A549 (cell line): Measurements from ENCODE around the gene TMSB10. TPM values are rescaled to one million over a fixed set of nuclear protein-coding genes. Genes with fewer than 3 reads are reported as not detected.
A peak's percentile ranks its signal among the peaks of the same experiment; 100 is the strongest.

Source experiments
- ATAC-seq, 2 experiments: fragments of 200-7000 bp in 1 of 2; fragments of >200 bp in 1 of 2; cut with Nextera tagmentation in 1 of 2; cut with Tn5 transposase in 1 of 2; 3 replicates each; pipeline versions ENCODE4 v1.8.0 to v1.9.1; 2018 to 2020; ENCODE audit warnings: mild to moderate bottlenecking in 1 of 2, moderate library complexity in 1 of 2
- CTCF ChIA-PET: fragments of 300-600 bp; sonication (Branson Sonifier 250); formaldehyde crosslinking; extraction: SDS; loops from one replicate; lab custom pipeline; 2021; ENCODE audit warnings: antibody characterized with exemption, inconsistent platforms; lab: Yijun Ruan, JAX
- POLR2A ChIA-PET: fragments of 350-600 bp; formaldehyde crosslinking; extraction: SDS; loops from one replicate; lab custom pipeline; 2021; ENCODE audit warnings: antibody characterized with exemption, inconsistent platforms; lab: Yijun Ruan, JAX
- DNase-seq, 2 experiments: peaks; one replicate each; pipeline versions ENCODE4 v3.0.0 to v3.0.0-alpha.2; 2011 to 2016; ENCODE audit warnings: low read depth in 1 of 2, low spot score in 1 of 2
- FAIRE-seq: peaks from 2 replicates; lab custom pipeline; 2011; peaks lifted over from hg19 to GRCh38; lab: Jason Lieb, UNC
- H3K27ac ChIP-seq, 2 experiments: fragments of >200 bp; sonication (Bioruptor Twin); formaldehyde crosslinking; 3 replicates each; pipeline ENCODE4 v1.5.1; 2016 to 2017
- H3K4me1 ChIP-seq: fragments of >200 bp; sonication (Bioruptor Twin); formaldehyde crosslinking; 3 replicates; pipeline ENCODE4 v1.6.1; 2016
- H3K4me2 ChIP-seq: fragments of >200 bp; sonication (Bioruptor Twin); formaldehyde crosslinking; 3 replicates; pipeline ENCODE4 v1.6.1; 2016
- H3K4me3 ChIP-seq: fragments of >200 bp; sonication (Bioruptor Twin); formaldehyde crosslinking; 3 replicates; pipeline ENCODE4 v1.5.1; 2016
- H3K9me3 ChIP-seq: fragments of >200 bp; sonication (Bioruptor Twin); formaldehyde crosslinking; 3 replicates; pipeline ENCODE4 v1.6.1; 2016
- BHLHE40 ChIP-seq: IDR thresholded peaks from 2 replicates; pipeline ENCODE4 v1.6.1; 2012; ENCODE audit warnings: low read depth, low read length, inconsistent platforms
- CEBPB ChIP-seq, 2 experiments: fragments of >200 bp in 1 of 2; sonication (Bioruptor Twin) in 1 of 2; formaldehyde crosslinking in 1 of 2; IDR thresholded peaks; 2 replicates each; pipeline ENCODE4 v1.6.1; 2012 to 2016
- CHD2 ChIP-seq: fragments of 150-350 bp; IDR thresholded peaks from 2 replicates; pipeline ENCODE4 v1.6.1; 2014; ENCODE audit warnings: low read length; ENCODE audit not compliant: partially characterized antibody
- CHD4 ChIP-seq: fragments of 200-600 bp; sonication (generic); IDR thresholded peaks from 2 replicates; pipeline ENCODE4 v1.6.1; 2016; ENCODE audit warnings: antibody characterized with exemption, mild to moderate bottlenecking, borderline replicate concordance
- EHMT2 ChIP-seq: fragments of 200-600 bp; sonication (generic); IDR thresholded peaks from 2 replicates; pipeline ENCODE4 v1.6.1; 2016; ENCODE audit warnings: antibody characterized with exemption, low read depth, mild to moderate bottlenecking, moderate library complexity
- ESRRA ChIP-seq: fragments of 150-350 bp; IDR thresholded peaks from 2 replicates; pipeline ENCODE4 v1.6.1; 2014; ENCODE audit warnings: mild to moderate bottlenecking, low read length, borderline replicate concordance
- FOSB ChIP-seq: fragments of 250-450 bp; sonication (Bioruptor Pico); IDR thresholded peaks from 2 replicates; pipeline ENCODE4 v1.5.0; 2020; ENCODE audit warnings: mild to moderate bottlenecking, moderate library complexity
- FOSL2 ChIP-seq, 2 experiments: fragments of 450-650 bp in 1 of 2; fragments of >200 bp in 1 of 2; sonication (Bioruptor Twin) in 1 of 2; formaldehyde crosslinking; IDR thresholded peaks; 2 replicates each; pipeline versions ENCODE4 v1.5.0 to v1.6.1; 2016 to 2020; ENCODE audit warnings: mild to moderate bottlenecking in 1 of 2, moderate library complexity in 1 of 2
- FOXS1 ChIP-seq: fragments of 250-450 bp; sonication (Bioruptor Pico); IDR thresholded peaks from 2 replicates; pipeline ENCODE4 v1.5.0; 2020; ENCODE audit warnings: mild to moderate bottlenecking, moderate library complexity
- GATA3 ChIP-seq: IDR thresholded peaks from 2 replicates; pipeline ENCODE4 v1.6.1; 2012; ENCODE audit warnings: borderline replicate concordance
- HEYL ChIP-seq: fragments of 250-450 bp; sonication (Bioruptor Pico); IDR thresholded peaks from 2 replicates; pipeline ENCODE4 v1.8.0; 2021; ENCODE audit warnings: mild to moderate bottlenecking, moderate library complexity
- HOXB13 ChIP-seq: fragments of 250-450 bp; sonication (Bioruptor Pico); IDR thresholded peaks from 2 replicates; pipeline ENCODE4 v1.5.0; 2020; ENCODE audit warnings: low read depth, mild to moderate bottlenecking, moderate library complexity
- JUN ChIP-seq, 2 experiments: fragments of >200 bp; sonication (Bioruptor Twin); formaldehyde crosslinking; IDR thresholded peaks; 2 replicates in 1 of 2; 3 replicates in 1 of 2; pipeline ENCODE4 v1.6.1; 2016 to 2017
- JUNB ChIP-seq: fragments of >200 bp; sonication (Bioruptor Twin); formaldehyde crosslinking; IDR thresholded peaks from 2 replicates; pipeline ENCODE4 v1.6.1; 2016
- KDM1A ChIP-seq: fragments of 200-600 bp; sonication (generic); IDR thresholded peaks from 2 replicates; pipeline ENCODE4 v1.6.1; 2016; ENCODE audit warnings: low read depth, mild to moderate bottlenecking
- MAFK ChIP-seq: fragments of 450-650 bp; IDR thresholded peaks from 2 replicates; pipeline ENCODE4 v1.6.1; 2014; ENCODE audit not compliant: partially characterized antibody
- MAZ ChIP-seq: fragments of 150-350 bp; IDR thresholded peaks from 2 replicates; pipeline ENCODE4 v1.6.1; 2014; ENCODE audit warnings: antibody characterized with exemption, low read depth, low read length, borderline replicate concordance
- MYC ChIP-seq: IDR thresholded peaks from 2 replicates; pipeline ENCODE4 v1.6.1; 2012; ENCODE audit warnings: mild to moderate bottlenecking, inconsistent platforms, low read length, improper control_type of control experiment, borderline replicate concordance
- NPAS2 ChIP-seq: fragments of 250-450 bp; sonication (Bioruptor Pico); IDR thresholded peaks from 2 replicates; pipeline ENCODE4 v1.8.0; 2022; ENCODE audit warnings: mild to moderate bottlenecking, moderate library complexity, borderline replicate concordance
- NR3C1 ChIP-seq: fragments of >200 bp; sonication (Bioruptor Twin); formaldehyde crosslinking; IDR thresholded peaks from 3 replicates; pipeline ENCODE4 v1.6.1; 2017
- PHF8 ChIP-seq: fragments of 200-600 bp; sonication (generic); IDR thresholded peaks from 2 replicates; pipeline ENCODE4 v1.6.1; 2016; ENCODE audit warnings: low read depth, mild to moderate bottlenecking, antibody characterized with exemption, moderate library complexity, borderline replicate concordance
- POLR2A ChIP-seq: IDR thresholded peaks from 2 replicates; pipeline ENCODE4 v1.6.1; 2012; ENCODE audit warnings: mild to moderate bottlenecking, low read length
- POLR2AphosphoS2 ChIP-seq: conservative IDR thresholded peaks from 2 replicates; pipeline ENCODE4 v1.6.1; 2012; ENCODE audit warnings: low read length, improper control_type of control experiment, inconsistent platforms
- RARB ChIP-seq: fragments of 250-450 bp; sonication (Bioruptor Pico); IDR thresholded peaks from 2 replicates; pipeline ENCODE4 v1.8.0; 2021; ENCODE audit warnings: mild to moderate bottlenecking, moderate library complexity
- RCOR1 ChIP-seq: fragments of 150-350 bp; IDR thresholded peaks from 2 replicates; pipeline ENCODE4 v1.6.1; 2014; ENCODE audit warnings: antibody characterized with exemption, low read length, low read depth
- RFX5 ChIP-seq: fragments of 450-650 bp; IDR thresholded peaks from 2 replicates; pipeline ENCODE4 v1.7.1; 2014; ENCODE audit warnings: antibody characterized with exemption, mild to moderate bottlenecking, moderate library complexity
- RNF2 ChIP-seq: fragments of 200-600 bp; sonication (generic); IDR thresholded peaks from 2 replicates; pipeline ENCODE4 v1.6.1; 2016; ENCODE audit warnings: low read depth, mild to moderate bottlenecking, antibody characterized with exemption, moderate library complexity, borderline replicate concordance
- SREBF2 ChIP-seq: fragments of 450-650 bp; IDR thresholded peaks from 2 replicates; pipeline ENCODE4 v1.6.1; 2014; ENCODE audit warnings: mild to moderate bottlenecking, moderate library complexity
- TFCP2L1 ChIP-seq: fragments of 250-450 bp; sonication (Bioruptor Pico); IDR thresholded peaks from 2 replicates; pipeline ENCODE4 v1.5.0; 2021; ENCODE audit warnings: mild to moderate bottlenecking
- TP53 ChIP-seq: fragments of 250-450 bp; sonication (Bioruptor Pico); IDR thresholded peaks from 2 replicates; pipeline ENCODE4 v1.5.0; 2021; ENCODE audit warnings: mild to moderate bottlenecking, moderate library complexity
- ZFP36 ChIP-seq: fragments of 450-650 bp; IDR thresholded peaks from 2 replicates; pipeline ENCODE4 v1.6.1; 2014; ENCODE audit warnings: borderline replicate concordance; ENCODE audit not compliant: partially characterized antibody
- ZNF302 ChIP-seq: fragments of 250-450 bp; sonication (Bioruptor Pico); IDR thresholded peaks from 2 replicates; pipeline ENCODE4 v1.9.0; 2021; ENCODE audit warnings: inconsistent platforms, mild to moderate bottlenecking, moderate library complexity
- ZSCAN20 ChIP-seq: fragments of 250-450 bp; sonication (Bioruptor Pico); IDR thresholded peaks from 2 replicates; pipeline ENCODE4 v1.8.0; 2022; ENCODE audit warnings: mild to moderate bottlenecking, moderate library complexity
- WGBS: methylation state at CpG from one replicate; pipeline ENCODE4 v1.1.6; 2017; ENCODE audit errors: missing lambda C conversion rate; 5-methylcytosine and 5-hydroxymethylcytosine counted together
- polyA plus RNA-seq, 4 experiments: library from polyadenylated mRNA; depleted of rRNA in 3 of 4; stranded (reverse); fragments of >200 nt; fragmentation: RNase III in 1 of 4; extraction: RNeasy Plus Mini Kit Qiagen cat#74134 plus additional on column Dnase treatment in 1 of 4; gene quantifications; 2 replicates in 3 of 4; 3 replicates in 1 of 4; pipeline ENCODE4 v1.2.3, GENCODE V29; 2011 to 2017
- TF ChIP-seq, protein P1 (sequence below): fragments of >200 bp; sonication (Bioruptor Twin); formaldehyde crosslinking; IDR thresholded peaks from 3 replicates; pipeline ENCODE4 v1.6.1; 2016
- TF ChIP-seq, protein P2 (sequence below): IDR thresholded peaks from 2 replicates; pipeline ENCODE4 v1.6.1; 2012; ENCODE audit warnings: low read depth, borderline replicate concordance
- TF ChIP-seq, protein P3 (sequence below): fragments of >200 bp; sonication (Bioruptor Twin); formaldehyde crosslinking; IDR thresholded peaks from 2 replicates; pipeline ENCODE4 v1.6.1; 2016
- TF ChIP-seq, protein P4 (sequence below): fragments of 250-450 bp; sonication (Bioruptor Pico); IDR thresholded peaks from 2 replicates; pipeline ENCODE4 v1.5.0; 2020; ENCODE audit warnings: low read depth, mild to moderate bottlenecking, moderate library complexity
- TF ChIP-seq, protein P5 (sequence below): fragments of 150-350 bp; IDR thresholded peaks from 2 replicates; pipeline ENCODE4 v1.6.1; 2014; ENCODE audit warnings: low read depth, mild to moderate bottlenecking, low read length

The TMSB10 gene
- polyA plus RNA-seq, 2 of the 4 experiments (the other 2 are of a cell fraction) = 3,109 to 7,015 TPM

DNA sequence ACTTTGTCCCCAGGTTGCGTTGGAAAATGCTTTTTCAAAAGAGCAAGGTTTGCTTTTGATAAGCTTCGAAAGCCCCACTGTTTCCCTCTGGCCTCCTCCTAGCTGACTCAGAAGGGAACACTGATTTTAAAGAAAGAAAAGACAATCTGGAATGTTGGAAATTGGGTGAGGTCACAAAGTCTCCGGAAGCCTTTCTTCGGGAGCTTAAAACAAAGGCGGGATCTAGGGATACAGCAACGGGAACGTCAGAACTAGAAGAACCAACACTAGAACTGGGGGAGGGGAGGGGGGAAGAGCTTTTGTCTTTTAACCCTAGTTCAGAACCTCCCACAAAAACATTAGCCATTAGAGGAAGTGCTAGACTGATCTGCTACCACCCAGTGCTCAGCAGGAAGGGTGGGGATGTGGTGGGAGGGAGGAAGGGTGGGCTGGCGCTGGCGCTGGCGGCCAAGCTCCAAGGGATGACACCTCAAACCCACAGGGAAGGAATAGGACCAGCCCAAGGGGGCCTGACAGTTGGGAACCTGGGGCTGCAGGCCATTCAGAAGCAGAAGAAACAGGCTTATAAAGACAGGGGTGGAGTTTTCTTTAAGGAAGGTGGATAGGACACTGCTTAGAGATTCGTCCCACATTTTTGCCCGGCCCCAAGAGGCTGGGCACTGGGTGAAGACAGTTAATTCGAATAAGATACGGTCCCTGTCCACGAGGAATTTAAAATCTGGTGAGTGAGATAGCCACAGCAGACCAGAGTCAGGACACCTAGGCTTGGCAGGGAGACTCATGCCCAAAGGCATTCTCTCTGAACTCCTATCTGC is 1.7 kb downstream of the TMSB10 start:
- Histone ChIP-seq H3K9me3 (no peaks in the 10 kb centered on the region), H3K4me1 (peaks cover 16% of the 10 kb centered on the region), H3K4me2 (peak overlapping the region; percentile 86), H3K4me3 (peak overlapping the region; percentile 87), H3K27ac (peak overlapping the region; percentile 89 to 97)
- peak; percentile 61 to 75 for ATAC-seq
- WGBS = under 1% methylated on average over 15 of the region's 15 CpGs
- CTCF ChIA-PET = interaction anchor here (0.6 to 9.9 kb wide), 5 partner anchors 14 to 80 kb away, joined by 3 to 178 read pairs (median 6); no protein-coding TSS in a partner anchor
- no peak for FAIRE-seq
- DNase-seq = peak; percentile 93 to 96
- POLR2A ChIA-PET = interaction anchor here (0.7 to 5.2 kb wide), 12 partner anchors 9 to 415 kb away, joined by 3 to 131 read pairs (median 4); partner anchors contain the start of gene KCMF1
- peak; percentile 84 to 94 for TF ChIP-seq JUN (IDR thresholded peaks at IDR 0.05)
- TF ChIP-seq GATA3 = peak; percentile 23; the same call in 1 of the 2 replicates
- TF ChIP-seq FOSB (CRISPR knock-in tag) = peak; percentile 98
- TF ChIP-seq MAZ = peak; percentile 71; the same call in 1 of the 2 replicates
- TF ChIP-seq, protein P1, sequence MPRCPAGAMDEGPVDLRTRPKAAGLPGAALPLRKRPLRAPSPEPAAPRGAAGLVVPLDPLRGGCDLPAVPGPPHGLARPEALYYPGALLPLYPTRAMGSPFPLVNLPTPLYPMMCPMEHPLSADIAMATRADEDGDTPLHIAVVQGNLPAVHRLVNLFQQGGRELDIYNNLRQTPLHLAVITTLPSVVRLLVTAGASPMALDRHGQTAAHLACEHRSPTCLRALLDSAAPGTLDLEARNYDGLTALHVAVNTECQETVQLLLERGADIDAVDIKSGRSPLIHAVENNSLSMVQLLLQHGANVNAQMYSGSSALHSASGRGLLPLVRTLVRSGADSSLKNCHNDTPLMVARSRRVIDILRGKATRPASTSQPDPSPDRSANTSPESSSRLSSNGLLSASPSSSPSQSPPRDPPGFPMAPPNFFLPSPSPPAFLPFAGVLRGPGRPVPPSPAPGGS = peak; percentile 62; the same call in 2 of the 3 replicates
- TF ChIP-seq FOSL2 (IDR thresholded peaks at IDR 0.05) = no peak
- no peak for TF ChIP-seq FOSL2 (CRISPR knock-in tag; IDR thresholded peaks at IDR 0.05)
- TF ChIP-seq RCOR1 = no peak
- no peak for TF ChIP-seq EHMT2
- TF ChIP-seq ZFP36 = no peak
- peak; percentile 98 for TF ChIP-seq TP53 (CRISPR knock-in tag)
- peak; percentile 21; the same call in 1 of the 2 replicates for TF ChIP-seq RFX5
- TF ChIP-seq HOXB13 (CRISPR knock-in tag) = no peak
- TF ChIP-seq HEYL (CRISPR knock-in tag) = no peak
- TF ChIP-seq KDM1A = no peak
- TF ChIP-seq ESRRA = no peak
- no peak for TF ChIP-seq FOXS1 (CRISPR knock-in tag)
- TF ChIP-seq JUNB = no peak
- no peak for TF ChIP-seq SREBF2
- TF ChIP-seq RARB (CRISPR knock-in tag) = peak; percentile 97
- no peak for TF ChIP-seq ZSCAN20 (CRISPR knock-in tag)
- no peak for TF ChIP-seq RNF2
- no peak for TF ChIP-seq NR3C1
- TF ChIP-seq CHD2 = no peak
- TF ChIP-seq CHD4 = no peak
- peak; percentile 96; the same call in 1 of the 2 replicates for TF ChIP-seq POLR2AphosphoS2
- no peak for TF ChIP-seq MYC
- TF ChIP-seq, protein P2, sequence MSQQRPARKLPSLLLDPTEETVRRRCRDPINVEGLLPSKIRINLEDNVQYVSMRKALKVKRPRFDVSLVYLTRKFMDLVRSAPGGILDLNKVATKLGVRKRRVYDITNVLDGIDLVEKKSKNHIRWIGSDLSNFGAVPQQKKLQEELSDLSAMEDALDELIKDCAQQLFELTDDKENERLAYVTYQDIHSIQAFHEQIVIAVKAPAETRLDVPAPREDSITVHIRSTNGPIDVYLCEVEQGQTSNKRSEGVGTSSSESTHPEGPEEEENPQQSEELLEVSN = 0 out of 2 replicates have a peak, but pooled peaks have one; percentile 20
- TF ChIP-seq POLR2A = peak; percentile 65
- no peak for TF ChIP-seq MAFK
- TF ChIP-seq BHLHE40 = no peak
- TF ChIP-seq PHF8 = no peak
- no peak for TF ChIP-seq NPAS2 (CRISPR knock-in tag)
- TF ChIP-seq, protein P3, sequence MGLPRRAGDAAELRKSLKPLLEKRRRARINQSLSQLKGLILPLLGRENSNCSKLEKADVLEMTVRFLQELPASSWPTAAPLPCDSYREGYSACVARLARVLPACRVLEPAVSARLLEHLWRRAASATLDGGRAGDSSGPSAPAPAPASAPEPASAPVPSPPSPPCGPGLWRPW = no peak
- TF ChIP-seq, protein P4, sequence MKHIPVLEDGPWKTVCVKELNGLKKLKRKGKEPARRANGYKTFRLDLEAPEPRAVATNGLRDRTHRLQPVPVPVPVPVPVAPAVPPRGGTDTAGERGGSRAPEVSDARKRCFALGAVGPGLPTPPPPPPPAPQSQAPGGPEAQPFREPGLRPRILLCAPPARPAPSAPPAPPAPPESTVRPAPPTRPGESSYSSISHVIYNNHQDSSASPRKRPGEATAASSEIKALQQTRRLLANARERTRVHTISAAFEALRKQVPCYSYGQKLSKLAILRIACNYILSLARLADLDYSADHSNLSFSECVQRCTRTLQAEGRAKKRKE (CRISPR knock-in tag) = peak; percentile 51; the same call in 1 of the 2 replicates
- no peak for TF ChIP-seq CEBPB (IDR thresholded peaks at IDR 0.05)
- no peak for TF ChIP-seq ZNF302 (CRISPR knock-in tag)
- TF ChIP-seq TFCP2L1 (CRISPR knock-in tag) = peak; percentile 98
- TF ChIP-seq, protein P5, sequence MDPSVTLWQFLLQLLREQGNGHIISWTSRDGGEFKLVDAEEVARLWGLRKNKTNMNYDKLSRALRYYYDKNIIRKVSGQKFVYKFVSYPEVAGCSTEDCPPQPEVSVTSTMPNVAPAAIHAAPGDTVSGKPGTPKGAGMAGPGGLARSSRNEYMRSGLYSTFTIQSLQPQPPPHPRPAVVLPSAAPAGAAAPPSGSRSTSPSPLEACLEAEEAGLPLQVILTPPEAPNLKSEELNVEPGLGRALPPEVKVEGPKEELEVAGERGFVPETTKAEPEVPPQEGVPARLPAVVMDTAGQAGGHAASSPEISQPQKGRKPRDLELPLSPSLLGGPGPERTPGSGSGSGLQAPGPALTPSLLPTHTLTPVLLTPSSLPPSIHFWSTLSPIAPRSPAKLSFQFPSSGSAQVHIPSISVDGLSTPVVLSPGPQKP = no peak
